Astrocyte (in vitro differentiated cells and primary cell): Measurements from ENCODE around the gene CD276. TPM values are rescaled to one million over a fixed set of nuclear protein-coding genes. Genes with fewer than 3 reads are reported as not detected.

Source experiments
- DNase-seq: peaks from one replicate; pipeline ENCODE4 v3.0.0-alpha.2; 2010; ENCODE audit warnings: low read depth
- FAIRE-seq: peaks from 2 replicates; lab custom pipeline; 2011; peaks lifted over from hg19 to GRCh38; lab: Jason Lieb, UNC
- H2AFZ ChIP-seq: 2 replicates; pipeline ENCODE4 v1.6.0; 2012; ENCODE audit warnings: low read depth, low read length, inconsistent platforms
- H3K27ac ChIP-seq: 2 replicates; pipeline ENCODE4 v1.5.1; 2011; ENCODE audit warnings: low read depth, low read length, inconsistent platforms
- H3K27me3 ChIP-seq: 2 replicates; pipeline ENCODE4 v1.6.0; 2011; ENCODE audit warnings: low read length, inconsistent platforms; ENCODE audit not compliant: insufficient read depth
- H3K36me3 ChIP-seq: 2 replicates; pipeline ENCODE4 v1.5.1; 2011; ENCODE audit warnings: low read length, inconsistent platforms; ENCODE audit not compliant: insufficient read depth
- H3K4me1 ChIP-seq: 2 replicates; pipeline ENCODE4 v1.5.1; 2011; ENCODE audit warnings: low read length, inconsistent platforms; ENCODE audit not compliant: insufficient read depth
- H3K4me2 ChIP-seq: 2 replicates; pipeline ENCODE4 v1.6.0; 2012; ENCODE audit warnings: low read length, inconsistent platforms
- H3K4me3 ChIP-seq: 2 replicates; pipeline ENCODE4 v1.5.1; 2011; ENCODE audit warnings: low read depth, mild to moderate bottlenecking, low read length, inconsistent platforms; ENCODE audit not compliant: insufficient read depth
- H3K79me2 ChIP-seq: 2 replicates; pipeline ENCODE4 v1.6.0; 2012; ENCODE audit warnings: mild to moderate bottlenecking, low read length, inconsistent platforms; ENCODE audit not compliant: insufficient read depth
- H3K9ac ChIP-seq: 2 replicates; pipeline ENCODE4 v1.6.0; 2012; ENCODE audit warnings: mild to moderate bottlenecking, low read length, inconsistent platforms
- H3K9me3 ChIP-seq: 2 replicates; pipeline ENCODE4 v1.5.1; 2012; ENCODE audit warnings: low read depth, mild to moderate bottlenecking, low read length, inconsistent platforms; ENCODE audit not compliant: insufficient read depth
- H4K20me1 ChIP-seq: 2 replicates; pipeline ENCODE4 v1.6.0; 2012; ENCODE audit warnings: low read length, inconsistent platforms; ENCODE audit not compliant: insufficient read depth
- H3K27ac Mint-ChIP-seq: one replicate; pipeline ENCODE4 v1.8.0; 2021; ENCODE audit warnings: mild to moderate bottlenecking, mixed read lengths; ENCODE audit not compliant: unreplicated experiment
- H3K27me3 Mint-ChIP-seq: one replicate; pipeline ENCODE4 v1.8.0; 2021; ENCODE audit warnings: low read depth, mixed read lengths; ENCODE audit not compliant: unreplicated experiment
- H3K36me3 Mint-ChIP-seq: one replicate; pipeline ENCODE4 v1.8.0; 2021; ENCODE audit warnings: low read depth, mixed read lengths; ENCODE audit not compliant: unreplicated experiment
- H3K4me1 Mint-ChIP-seq: one replicate; pipeline ENCODE4 v1.8.0; 2021; ENCODE audit warnings: low read depth, mixed read lengths; ENCODE audit not compliant: unreplicated experiment
- H3K4me3 Mint-ChIP-seq: one replicate; pipeline ENCODE4 v1.8.0; 2021; ENCODE audit warnings: mild to moderate bottlenecking, moderate library complexity, mixed read lengths; ENCODE audit not compliant: unreplicated experiment
- H3K9me3 Mint-ChIP-seq: one replicate; pipeline ENCODE4 v1.8.0; 2021; ENCODE audit warnings: mild to moderate bottlenecking, mixed read lengths; ENCODE audit not compliant: unreplicated experiment
- CTCF ChIP-seq: IDR thresholded peaks from 2 replicates; pipeline ENCODE4 v1.5.1; 2011; ENCODE audit warnings: low read depth, mild to moderate bottlenecking, inconsistent platforms, low read length, moderate library complexity; ENCODE audit not compliant: insufficient read depth
- EZH2 ChIP-seq: IDR thresholded peaks from 2 replicates; pipeline ENCODE4 v1.6.1; 2012; ENCODE audit warnings: mild to moderate bottlenecking, low read length, inconsistent platforms; ENCODE audit not compliant: insufficient read depth
- total RNA-seq: library from RNA; stranded (reverse); gene quantifications from 2 replicates; pipeline ENCODE4 v1.2.1, GENCODE V29; 2021

The CD276 gene
- total RNA-seq, 1 donor from 2014 or later = 225 TPM

GRCh38 chr15:73748730-73749129 lies 64.5 kb downstream of the CD276 start:
- no peaks in the 10 kb centered on the region for H3K4me1 ChIP-seq
- Mint-ChIP-seq H3K36me3 (peaks cover 2% of the 10 kb centered on the region), H3K9me3 (peaks cover under 1% of the 10 kb centered on the region), H3K4me1 (peaks cover 11% of the 10 kb centered on the region), H3K4me3 (no peak overlapping the region), H3K27me3 (peaks cover 63% of the 10 kb centered on the region), H3K27ac (no peak overlapping the region)
- FAIRE-seq = no peak
- no peak overlapping the region for H3K9ac ChIP-seq
- H3K27me3 ChIP-seq = no peaks in the 10 kb centered on the region
- H3K36me3 ChIP-seq = no peaks in the 10 kb centered on the region
- H3K79me2 ChIP-seq = no peaks in the 10 kb centered on the region
- no peak overlapping the region for H3K27ac ChIP-seq
- H4K20me1 ChIP-seq = peaks cover 8% of the 10 kb centered on the region
- H3K4me3 ChIP-seq = no peak overlapping the region
- TF ChIP-seq CTCF (no peak), EZH2 (no peak)
- no peak overlapping the region for H3K4me2 ChIP-seq
- H3K9me3 ChIP-seq = no peaks in the 10 kb centered on the region
- DNase-seq = no peak
- no peak overlapping the region for H2AFZ ChIP-seq

DNA sequence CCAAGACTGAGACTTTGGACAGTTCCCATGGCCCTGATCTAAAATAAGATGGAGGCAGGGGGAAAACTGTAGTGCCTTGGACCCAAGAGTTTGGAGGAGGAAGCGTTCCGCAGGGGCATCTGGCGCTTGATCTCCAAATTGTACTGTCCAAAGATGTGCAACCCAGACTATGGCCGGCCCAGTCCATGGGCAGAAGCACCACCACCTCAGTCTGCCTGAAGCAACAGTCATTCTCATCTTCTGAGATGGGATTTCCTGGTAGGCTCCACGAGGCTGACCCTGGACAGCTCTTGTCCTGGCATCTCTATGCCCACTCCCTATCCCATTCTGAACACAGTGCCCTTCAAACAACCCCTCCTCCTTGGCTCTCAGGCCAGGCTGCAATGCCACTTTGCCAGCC lies 65.3 kb downstream of the CD276 start:
- FAIRE-seq (no peak), DNase-seq (no peak)
- Histone ChIP-seq H3K9ac (no peak overlapping the region), H3K27me3 (no peaks in the 10 kb centered on the region), H3K27ac (no peak overlapping the region), H3K4me2 (no peak overlapping the region), H3K4me3 (no peak overlapping the region), H3K9me3 (no peaks in the 10 kb centered on the region), H4K20me1 (peaks cover 8% of the 10 kb centered on the region), H3K4me1 (no peaks in the 10 kb centered on the region), H3K79me2 (no peaks in the 10 kb centered on the region), H2AFZ (no peak overlapping the region), H3K36me3 (no peaks in the 10 kb centered on the region)
- H3K4me1 Mint-ChIP-seq = peaks cover 14% of the 10 kb centered on the region
- TF ChIP-seq CTCF = no peak
- TF ChIP-seq EZH2 = no peak
- H3K27me3 Mint-ChIP-seq = peaks cover 68% of the 10 kb centered on the region
- peak overlapping the region; percentile 40 for H3K4me3 Mint-ChIP-seq
- H3K36me3 Mint-ChIP-seq = peaks cover 2% of the 10 kb centered on the region
- no peak overlapping the region for H3K27ac Mint-ChIP-seq
- peaks cover 1% of the 10 kb centered on the region for H3K9me3 Mint-ChIP-seq

DNA sequence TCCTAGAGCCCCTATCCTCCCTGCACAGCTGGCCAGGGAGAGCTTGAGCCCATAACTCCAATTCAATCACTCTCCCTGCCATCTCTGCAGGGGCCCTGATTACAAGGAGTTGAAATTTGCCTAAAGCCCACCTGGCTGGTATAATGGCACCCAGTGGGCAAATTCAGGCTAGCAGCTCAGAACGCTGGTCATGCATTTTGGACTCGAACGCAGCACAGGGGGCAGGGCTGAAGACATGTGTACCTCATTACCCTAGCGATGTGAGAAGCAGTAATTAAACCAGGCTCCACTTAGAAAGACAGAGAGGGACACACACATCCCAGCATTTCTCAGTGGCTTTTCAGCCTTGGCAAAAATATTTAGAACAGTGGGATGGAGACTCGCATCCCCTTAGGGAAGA lies 65.8 kb downstream of the CD276 start:
- H3K27ac ChIP-seq = no peak overlapping the region

More for the DNA sequence above, 65.8 kb downstream of the CD276 start:
- Histone ChIP-seq H2AFZ (no peak overlapping the region), H3K79me2 (no peaks in the 10 kb centered on the region), H4K20me1 (peaks cover 8% of the 10 kb centered on the region), H3K9ac (no peak overlapping the region), H3K9me3 (no peaks in the 10 kb centered on the region), H3K4me1 (no peaks in the 10 kb centered on the region), H3K27me3 (no peaks in the 10 kb centered on the region), H3K4me3 (no peak overlapping the region), H3K36me3 (no peaks in the 10 kb centered on the region), H3K4me2 (no peak overlapping the region)
- FAIRE-seq (no peak), DNase-seq (no peak)
- TF ChIP-seq CTCF (no peak), EZH2 (no peak)
- H3K36me3 Mint-ChIP-seq = peaks cover 2% of the 10 kb centered on the region
- H3K9me3 Mint-ChIP-seq = peaks cover 1% of the 10 kb centered on the region
- H3K27me3 Mint-ChIP-seq = peaks cover 69% of the 10 kb centered on the region
- peak overlapping the region; percentile 40 for H3K4me3 Mint-ChIP-seq
- H3K27ac Mint-ChIP-seq = no peak overlapping the region
- peaks cover 14% of the 10 kb centered on the region for H3K4me1 Mint-ChIP-seq
